ENCODE results near the gene CYP26B1.
A peak's percentile ranks its signal among the peaks of the same experiment; 100 is the strongest.

CYP26B1 gene

DNA sequence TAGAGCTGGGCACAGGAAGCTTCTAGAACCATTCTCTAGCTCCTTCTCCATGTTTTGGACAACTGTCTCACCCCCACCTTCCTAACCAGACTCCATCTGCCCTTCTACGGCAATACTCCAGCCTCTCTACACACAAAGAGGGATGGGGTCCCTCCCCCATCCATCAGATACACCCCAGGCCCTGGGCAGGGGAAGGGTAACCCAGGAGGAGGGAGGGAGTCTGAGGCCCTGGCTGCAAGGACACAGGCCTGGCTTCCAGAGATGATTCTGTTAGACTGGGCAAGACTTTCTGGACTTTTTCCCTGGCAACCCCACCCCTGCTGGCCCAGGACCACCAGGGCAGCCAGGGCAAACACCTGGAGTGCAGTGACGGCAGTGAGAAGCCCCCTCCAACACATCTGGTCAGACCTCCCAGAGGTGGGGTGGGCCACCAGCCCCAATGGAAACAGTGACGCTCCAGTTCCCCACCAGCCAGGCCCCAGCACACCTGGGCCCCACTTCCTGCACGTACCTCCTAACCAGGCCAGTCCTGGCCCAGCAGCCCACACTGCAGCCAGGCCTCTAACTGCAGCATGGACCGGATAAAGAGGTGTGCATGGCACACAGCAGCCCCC lies 6.5 kb downstream of the CYP26B1 start:
- Mint-ChIP-seq H3K27ac (no peak overlapping the region), H3K9me3 (no peaks in the 10 kb centered on the region), H3K4me1 (ENCODE audit: low read depth) (peaks cover 2% of the 10 kb centered on the region), H3K36me3 (ENCODE audit: low read depth) (peaks cover 2% of the 10 kb centered on the region), H3K4me3 (no peak overlapping the region), H3K27me3 (ENCODE audit: low read depth) (peaks cover 29% of the 10 kb centered on the region)
- DNase-seq (ENCODE audit: low spot score): no peak

- H3K4me1 Mint-ChIP-seq (ENCODE audit: low read depth): peaks cover 2% of the 10 kb centered on the region
- peaks cover 2% of the 10 kb centered on the region for H3K36me3 Mint-ChIP-seq (ENCODE audit: low read depth)
- H3K27ac Mint-ChIP-seq: no peak overlapping the region
- H3K27me3 Mint-ChIP-seq (ENCODE audit: low read depth): peaks cover 24% of the 10 kb centered on the region
- no peak overlapping the region for H3K4me3 Mint-ChIP-seq
- no peaks in the 10 kb centered on the region for H3K9me3 Mint-ChIP-seq
- no peak for DNase-seq (ENCODE audit: low spot score)
Measured at GRCh38 chr2:72140621-72140960, 7.1 kb downstream of the CYP26B1 start.

GRCh38 chr2:72139874-72140620 lies 7.6 kb downstream of the CYP26B1 start:
- no peaks in the 10 kb centered on the region for H3K9me3 Mint-ChIP-seq
- no peaks in the 10 kb centered on the region for H3K4me1 Mint-ChIP-seq (ENCODE audit: low read depth)
- no peak overlapping the region for H3K4me3 Mint-ChIP-seq
- H3K27me3 Mint-ChIP-seq (ENCODE audit: low read depth): peaks cover 19% of the 10 kb centered on the region
- no peaks in the 10 kb centered on the region for H3K36me3 Mint-ChIP-seq (ENCODE audit: low read depth)
- no peak for DNase-seq (ENCODE audit: low spot score)
- no peak overlapping the region for H3K27ac Mint-ChIP-seq

GRCh38 chr2:72139471-72139873 lies 8.2 kb downstream of the CYP26B1 start:
- Mint-ChIP-seq H3K27ac (no peak overlapping the region), H3K4me1 (ENCODE audit: low read depth) (no peaks in the 10 kb centered on the region), H3K9me3 (no peaks in the 10 kb centered on the region), H3K36me3 (ENCODE audit: low read depth) (no peaks in the 10 kb centered on the region), H3K4me3 (no peak overlapping the region), H3K27me3 (ENCODE audit: low read depth) (peaks cover 17% of the 10 kb centered on the region)
- no peak for DNase-seq (ENCODE audit: low spot score)

DNA sequence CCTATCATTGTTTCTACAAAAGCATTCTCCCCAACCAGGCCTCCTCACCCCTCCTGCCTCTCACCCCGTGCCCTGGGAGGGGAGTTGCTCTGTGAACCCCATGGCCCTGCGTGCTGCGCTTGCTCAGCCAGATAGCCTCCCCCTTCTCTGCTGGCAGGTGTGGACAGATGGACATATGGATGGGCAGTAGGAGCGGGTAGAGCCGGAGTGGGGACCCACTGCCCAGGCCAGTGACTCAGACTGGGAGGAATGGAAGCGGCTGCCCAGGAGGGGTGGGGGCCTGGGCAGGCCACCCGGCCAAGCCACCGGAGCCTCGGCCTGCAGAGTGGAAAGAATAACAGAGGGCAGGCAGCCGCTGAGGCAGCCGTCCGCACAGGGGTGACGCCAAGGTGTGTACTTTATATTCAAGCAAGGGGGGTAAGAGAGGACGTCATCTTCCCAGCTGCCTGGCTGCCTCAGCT lies 8.7 kb downstream of the CYP26B1 start:
- no peaks in the 10 kb centered on the region for H3K36me3 Mint-ChIP-seq (ENCODE audit: low read depth)
- no peak for DNase-seq (ENCODE audit: low spot score)
- H3K9me3 Mint-ChIP-seq: no peaks in the 10 kb centered on the region
- H3K27me3 Mint-ChIP-seq (ENCODE audit: low read depth): peaks cover 15% of the 10 kb centered on the region
- no peak overlapping the region for H3K27ac Mint-ChIP-seq
- no peaks in the 10 kb centered on the region for H3K4me1 Mint-ChIP-seq (ENCODE audit: low read depth)
- H3K4me3 Mint-ChIP-seq: no peak overlapping the region

- DNase-seq (ENCODE audit: low spot score): no peak
- H3K4me3 Mint-ChIP-seq: no peak overlapping the region
- no peaks in the 10 kb centered on the region for H3K9me3 Mint-ChIP-seq
- H3K27me3 Mint-ChIP-seq (ENCODE audit: low read depth): peaks cover 9% of the 10 kb centered on the region
- H3K27ac Mint-ChIP-seq: no peak overlapping the region
- no peaks in the 10 kb centered on the region for H3K4me1 Mint-ChIP-seq (ENCODE audit: low read depth)
- H3K36me3 Mint-ChIP-seq (ENCODE audit: low read depth): no peaks in the 10 kb centered on the region
Measured at GRCh38 chr2:72138011-72138881, 9.4 kb downstream of the CYP26B1 start.

DNA sequence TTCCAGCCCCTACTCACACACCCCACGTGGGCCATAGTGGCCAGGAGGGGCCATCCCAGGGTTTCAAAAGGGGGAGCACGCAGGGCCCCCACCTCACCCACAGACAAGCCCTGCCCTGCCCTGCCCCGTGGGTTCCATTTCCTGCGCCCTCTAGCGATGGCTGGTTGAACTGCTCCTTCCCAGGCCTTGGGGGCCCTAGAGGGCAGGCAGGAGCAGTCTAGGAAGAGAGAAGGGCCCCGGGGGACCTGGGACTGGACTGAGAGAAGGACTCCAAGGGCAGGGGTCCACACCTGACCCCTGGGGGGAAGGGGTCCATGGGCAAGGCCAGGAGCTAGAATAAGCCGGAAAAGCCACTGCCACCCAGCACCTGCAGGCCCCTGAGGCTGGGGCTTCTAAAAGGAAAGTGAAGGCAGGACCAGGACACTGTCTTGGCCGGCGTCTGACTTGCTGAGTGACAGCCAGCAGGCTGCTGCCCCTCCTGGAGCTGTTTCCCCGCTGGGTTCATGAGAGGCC lies 10.1 kb downstream of the CYP26B1 start:
- Mint-ChIP-seq H3K4me3 (no peak overlapping the region), H3K4me1 (ENCODE audit: low read depth) (no peaks in the 10 kb centered on the region), H3K27me3 (ENCODE audit: low read depth) (peaks cover 6% of the 10 kb centered on the region), H3K9me3 (no peaks in the 10 kb centered on the region), H3K27ac (no peak overlapping the region), H3K36me3 (ENCODE audit: low read depth) (no peaks in the 10 kb centered on the region)
- peak; percentile 31 for DNase-seq (ENCODE audit: low spot score)

DNA sequence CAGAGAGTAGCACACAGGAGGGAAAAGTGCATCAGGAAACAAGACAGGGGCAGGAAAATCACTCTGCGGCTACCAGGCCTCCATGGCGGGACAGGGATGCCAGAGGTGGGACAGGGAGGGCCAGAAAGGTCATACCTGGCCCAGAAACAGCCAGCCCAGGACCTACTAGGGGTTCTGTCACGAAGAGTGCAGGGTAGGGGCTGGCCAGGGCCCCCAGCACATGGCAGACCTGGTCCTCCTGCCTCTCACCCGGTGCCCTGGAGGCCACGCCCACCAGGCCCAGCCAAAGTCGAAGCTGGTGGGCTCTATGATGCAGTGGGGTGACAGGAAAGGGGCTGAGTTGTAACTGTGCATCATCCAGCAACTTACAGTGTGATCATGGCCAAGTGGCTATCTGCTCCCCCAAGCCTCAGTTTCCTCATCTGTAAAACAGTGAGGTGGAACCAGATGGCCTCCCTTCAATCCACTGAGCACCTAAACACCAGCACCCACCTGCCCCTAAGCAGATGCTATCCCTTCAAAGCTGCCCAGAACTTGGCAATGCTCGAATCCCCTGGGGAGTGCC lies 10.6 kb downstream of the CYP26B1 start:
- Mint-ChIP-seq H3K9me3 (no peaks in the 10 kb centered on the region), H3K27ac (no peak overlapping the region), H3K4me3 (no peak overlapping the region), H3K4me1 (ENCODE audit: low read depth) (no peaks in the 10 kb centered on the region), H3K27me3 (ENCODE audit: low read depth) (peaks cover under 1% of the 10 kb centered on the region), H3K36me3 (ENCODE audit: low read depth) (no peaks in the 10 kb centered on the region)
- DNase-seq (ENCODE audit: low spot score): no peak

GRCh38 chr2:72136331-72136730 lies 11.3 kb downstream of the CYP26B1 start:
- Mint-ChIP-seq H3K27ac (no peak overlapping the region), H3K4me1 (ENCODE audit: low read depth) (no peaks in the 10 kb centered on the region), H3K9me3 (no peaks in the 10 kb centered on the region), H3K36me3 (ENCODE audit: low read depth) (no peaks in the 10 kb centered on the region), H3K27me3 (ENCODE audit: low read depth) (no peaks in the 10 kb centered on the region), H3K4me3 (no peak overlapping the region)
- no peak for DNase-seq (ENCODE audit: low spot score)

- H3K9me3 Mint-ChIP-seq: no peaks in the 10 kb centered on the region
- no peaks in the 10 kb centered on the region for H3K27me3 Mint-ChIP-seq (ENCODE audit: low read depth)
- H3K27ac Mint-ChIP-seq: no peak overlapping the region
- no peaks in the 10 kb centered on the region for H3K36me3 Mint-ChIP-seq (ENCODE audit: low read depth)
- DNase-seq (ENCODE audit: low spot score): no peak
- H3K4me3 Mint-ChIP-seq: no peak overlapping the region
- H3K4me1 Mint-ChIP-seq (ENCODE audit: low read depth): no peaks in the 10 kb centered on the region
Measured at GRCh38 chr2:72135921-72136320, 11.7 kb downstream of the CYP26B1 start.

DNA sequence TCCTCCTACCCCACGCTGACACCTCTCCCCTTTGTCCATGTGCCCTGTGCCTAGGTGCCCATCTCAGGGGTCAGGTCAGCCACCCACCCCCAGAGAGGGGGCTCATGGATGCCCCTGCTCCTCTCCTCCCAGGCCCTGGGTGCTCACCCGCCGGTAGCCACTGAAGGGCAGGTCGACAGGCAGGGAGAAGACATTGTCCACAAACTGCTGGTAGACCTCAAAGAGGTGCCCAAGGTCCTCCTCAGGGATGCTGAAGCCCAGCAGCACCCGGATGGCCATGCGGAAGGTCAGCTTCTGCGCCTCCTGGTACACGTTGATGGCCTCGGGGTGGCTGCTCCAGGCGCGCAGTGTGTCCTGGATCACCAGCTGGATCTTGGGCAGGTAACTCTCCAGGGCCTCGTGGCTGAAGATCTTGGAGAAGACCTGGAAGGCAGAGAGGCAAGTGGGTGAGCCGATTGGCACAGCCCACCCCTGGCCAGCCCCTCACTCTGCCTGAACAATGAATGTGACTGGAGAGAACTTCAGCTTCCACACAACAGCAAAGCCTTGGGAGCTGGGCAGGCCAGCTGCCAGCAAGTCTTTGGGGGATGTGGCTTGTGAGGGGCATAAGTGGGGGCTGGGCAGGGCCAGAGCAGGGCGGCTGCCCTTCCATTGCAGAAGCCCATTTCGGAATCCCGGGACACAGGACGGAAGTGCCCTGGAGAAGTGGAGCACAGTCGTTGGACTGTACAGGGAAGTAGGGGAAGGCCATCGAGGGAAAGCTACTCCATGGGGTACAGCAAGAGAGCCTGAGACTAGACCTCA lies 12.5 kb downstream of the CYP26B1 start:
- Mint-ChIP-seq H3K27me3 (ENCODE audit: low read depth) (no peaks in the 10 kb centered on the region), H3K9me3 (no peaks in the 10 kb centered on the region), H3K4me1 (ENCODE audit: low read depth) (no peaks in the 10 kb centered on the region), H3K36me3 (ENCODE audit: low read depth) (no peaks in the 10 kb centered on the region), H3K27ac (no peak overlapping the region), H3K4me3 (no peak overlapping the region)
- no peak for DNase-seq (ENCODE audit: low spot score)

DNA sequence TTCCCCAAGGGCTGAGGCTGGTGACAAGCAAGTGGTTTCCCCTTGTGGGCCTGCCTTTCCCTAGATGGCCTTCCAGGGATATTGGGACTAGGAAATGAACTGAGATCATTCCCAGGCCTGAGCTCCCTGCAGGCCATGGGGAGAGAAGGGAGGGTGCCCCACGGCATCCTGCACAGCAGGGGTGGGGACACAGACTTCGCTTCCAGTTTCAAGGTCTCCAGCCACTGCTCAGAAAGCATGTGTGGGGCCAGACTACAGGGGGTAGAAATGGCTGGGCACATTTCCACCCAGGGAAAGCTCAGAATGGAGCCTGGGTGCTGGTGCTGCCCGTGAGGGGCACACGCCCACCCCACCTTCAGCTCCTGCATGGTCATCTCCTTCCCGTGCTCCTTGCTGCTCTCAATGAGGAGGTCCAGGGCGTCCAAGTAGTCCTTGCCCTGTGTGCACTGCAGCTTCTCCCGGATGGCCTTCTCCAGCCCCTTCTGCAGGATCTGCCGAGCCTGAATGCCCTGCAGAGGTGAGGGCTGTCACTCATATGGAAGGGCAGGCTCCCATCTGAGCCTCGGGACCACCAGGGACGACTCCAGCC lies 13.2 kb downstream of the CYP26B1 start:
- Mint-ChIP-seq H3K36me3 (ENCODE audit: low read depth) (no peaks in the 10 kb centered on the region), H3K27me3 (ENCODE audit: low read depth) (no peaks in the 10 kb centered on the region)

More for the DNA sequence above, 13.2 kb downstream of the CYP26B1 start:
- DNase-seq (ENCODE audit: low spot score): no peak
- no peak overlapping the region for H3K4me3 Mint-ChIP-seq
- no peak overlapping the region for H3K27ac Mint-ChIP-seq
- no peaks in the 10 kb centered on the region for H3K9me3 Mint-ChIP-seq
- H3K4me1 Mint-ChIP-seq (ENCODE audit: low read depth): no peaks in the 10 kb centered on the region
